ENCODE results near the gene TRPM2. TPM values are rescaled to one million over a fixed set of nuclear protein-coding genes. Genes with fewer than 3 reads are reported as not detected.

Gene TRPM2
- total RNA-seq, 2 experiments from 2014 or later, result 1.9 to 2.9 TPM

DNA sequence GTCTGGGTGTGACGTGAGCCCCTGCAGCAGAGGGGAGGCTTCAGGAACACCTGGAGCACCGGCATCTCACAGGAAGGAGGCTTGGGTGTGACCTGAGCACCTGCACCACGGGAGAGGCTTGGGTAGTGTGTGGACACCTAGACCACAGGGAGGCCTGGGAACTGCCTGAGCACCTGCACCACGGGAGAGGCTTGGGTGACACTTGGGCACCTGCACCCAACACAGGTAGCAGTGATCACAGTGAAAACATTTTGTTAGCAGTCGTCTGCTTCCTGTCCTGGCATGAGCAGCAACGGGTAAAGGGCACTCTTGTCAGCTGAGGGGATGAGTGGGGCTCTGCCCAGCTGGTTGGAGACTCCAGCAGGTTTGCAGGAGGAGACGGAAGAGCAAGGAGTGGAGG, 124.3 kb downstream of the TRPM2 start:
- DNase-seq (no peak), ATAC-seq (ENCODE audit: poor library complexity) (no peak)
- no peaks in the 10 kb centered on the region for H3K4me1 Mint-ChIP-seq (ENCODE audit: low read depth)
- no peaks in the 10 kb centered on the region for H3K9me3 ChIP-seq (ENCODE audit: control insufficient read depth in 1 of 2, insufficient read depth in 1 of 2, low read length in 2 of 2)
- H3K36me3 ChIP-seq (ENCODE audit: insufficient read depth, low read length), result no peaks in the 10 kb centered on the region
- H3K27ac ChIP-seq (ENCODE audit: low read depth in 1 of 2, low read length in 2 of 2), result no peak overlapping the region
- intact Hi-C loops (cut with DNase I, micrococcal nuclease), result no loop called here
- no peaks in the 10 kb centered on the region for H3K36me3 Mint-ChIP-seq (ENCODE audit: low read depth)
- no peak overlapping the region for H3K4me3 ChIP-seq (ENCODE audit: low read length)
- H3K9me3 Mint-ChIP-seq, result no peaks in the 10 kb centered on the region
- H3K27me3 Mint-ChIP-seq, result no peaks in the 10 kb centered on the region
- H3K4me3 Mint-ChIP-seq, result no peak overlapping the region
- POLR2A ChIA-PET, result no interaction called here
- no peaks in the 10 kb centered on the region for H3K27me3 ChIP-seq (ENCODE audit: control insufficient read depth in 1 of 2, insufficient read depth in 2 of 2, low read length in 2 of 2)
- TF ChIP-seq, protein P1, sequence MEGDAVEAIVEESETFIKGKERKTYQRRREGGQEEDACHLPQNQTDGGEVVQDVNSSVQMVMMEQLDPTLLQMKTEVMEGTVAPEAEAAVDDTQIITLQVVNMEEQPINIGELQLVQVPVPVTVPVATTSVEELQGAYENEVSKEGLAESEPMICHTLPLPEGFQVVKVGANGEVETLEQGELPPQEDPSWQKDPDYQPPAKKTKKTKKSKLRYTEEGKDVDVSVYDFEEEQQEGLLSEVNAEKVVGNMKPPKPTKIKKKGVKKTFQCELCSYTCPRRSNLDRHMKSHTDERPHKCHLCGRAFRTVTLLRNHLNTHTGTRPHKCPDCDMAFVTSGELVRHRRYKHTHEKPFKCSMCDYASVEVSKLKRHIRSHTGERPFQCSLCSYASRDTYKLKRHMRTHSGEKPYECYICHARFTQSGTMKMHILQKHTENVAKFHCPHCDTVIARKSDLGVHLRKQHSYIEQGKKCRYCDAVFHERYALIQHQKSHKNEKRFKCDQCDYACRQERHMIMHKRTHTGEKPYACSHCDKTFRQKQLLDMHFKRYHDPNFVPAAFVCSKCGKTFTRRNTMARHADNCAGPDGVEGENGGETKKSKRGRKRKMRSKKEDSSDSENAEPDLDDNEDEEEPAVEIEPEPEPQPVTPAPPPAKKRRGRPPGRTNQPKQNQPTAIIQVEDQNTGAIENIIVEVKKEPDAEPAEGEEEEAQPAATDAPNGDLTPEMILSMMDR (IDR thresholded peaks at IDR 0.05), result no peak
- CTCF ChIA-PET, result no interaction called here
- no peak overlapping the region for H3K27ac Mint-ChIP-seq
- peaks cover 3% of the 10 kb centered on the region for H3K4me1 ChIP-seq (ENCODE audit: insufficient read depth, low read length)

DNA sequence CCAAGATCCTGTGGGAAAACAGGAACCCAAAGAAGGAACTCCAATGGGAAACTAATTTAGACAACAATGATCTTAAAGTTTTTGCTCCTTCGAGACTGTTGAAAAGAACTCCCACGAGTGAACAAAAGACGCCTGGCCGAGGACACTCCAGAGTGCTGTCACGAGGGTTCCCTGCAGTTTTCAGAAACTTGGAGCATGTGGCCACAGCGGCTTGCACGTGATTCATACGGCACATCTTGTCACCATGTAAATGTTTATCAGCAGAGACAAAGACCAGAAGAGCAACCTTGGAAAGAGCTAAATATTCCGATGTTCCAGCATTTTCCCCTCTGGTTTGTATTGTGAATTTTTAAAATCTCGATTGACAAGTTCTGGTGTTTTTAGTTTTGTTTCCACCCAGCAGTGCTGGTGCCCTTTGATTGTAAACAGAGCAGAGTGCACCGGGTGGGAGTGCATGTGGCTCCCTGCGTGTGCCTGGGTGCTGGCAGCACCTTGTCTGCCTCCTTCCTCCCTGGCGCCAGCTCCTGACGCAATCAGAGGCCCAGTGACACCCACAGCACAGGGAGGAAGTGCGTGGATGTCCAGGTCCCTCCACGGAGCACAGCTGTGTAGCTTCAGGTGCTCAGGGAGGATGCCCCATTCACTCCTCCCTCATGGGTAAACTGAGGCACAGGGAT, 124.8 kb downstream of the TRPM2 start:
- POLR2A ChIA-PET, result no interaction called here
- intact Hi-C loops (cut with DNase I, micrococcal nuclease), result no loop called here
- no peak overlapping the region for H3K27ac Mint-ChIP-seq

DNA sequence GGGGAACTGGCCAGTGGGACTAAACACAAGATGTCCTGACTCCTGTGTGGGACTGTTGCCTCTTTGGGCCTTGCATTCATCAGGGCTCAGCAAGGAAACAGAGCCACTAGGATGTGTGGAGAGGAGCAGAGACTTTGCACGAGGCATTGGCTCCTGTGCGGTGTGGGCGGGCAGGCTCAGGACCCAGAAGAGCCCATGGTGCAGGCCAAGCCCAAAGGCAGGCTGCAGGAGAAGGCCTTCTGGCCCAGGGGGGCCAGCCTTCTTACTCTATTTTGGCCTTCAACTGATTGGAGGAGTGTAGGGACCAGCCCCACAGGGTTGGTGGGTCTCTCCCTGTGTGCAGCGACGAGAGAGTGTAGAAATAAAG, 125.4 kb downstream of the TRPM2 start:
- peaks cover 3% of the 10 kb centered on the region for H3K4me1 ChIP-seq (ENCODE audit: insufficient read depth, low read length)
- Mint-ChIP-seq H3K27ac (no peak overlapping the region), H3K4me1 (ENCODE audit: low read depth) (no peaks in the 10 kb centered on the region), H3K27me3 (no peaks in the 10 kb centered on the region), H3K36me3 (ENCODE audit: low read depth) (no peaks in the 10 kb centered on the region), H3K4me3 (no peak overlapping the region), H3K9me3 (no peaks in the 10 kb centered on the region)
- no peak overlapping the region for H3K4me3 ChIP-seq (ENCODE audit: low read length)
- H3K9me3 ChIP-seq (ENCODE audit: control insufficient read depth in 1 of 2, insufficient read depth in 1 of 2, low read length in 2 of 2), result no peaks in the 10 kb centered on the region
- no peak for ATAC-seq (ENCODE audit: poor library complexity)
- CTCF ChIA-PET, result no interaction called here
- no peak overlapping the region for H3K27ac ChIP-seq (ENCODE audit: low read depth in 1 of 2, low read length in 2 of 2)
- TF ChIP-seq, protein P1 (IDR thresholded peaks at IDR 0.05), result no peak
- intact Hi-C loops (cut with DNase I, micrococcal nuclease), result no loop called here
- no peak for DNase-seq
- no peaks in the 10 kb centered on the region for H3K36me3 ChIP-seq (ENCODE audit: insufficient read depth, low read length)
- POLR2A ChIA-PET, result no interaction called here
- H3K27me3 ChIP-seq (ENCODE audit: control insufficient read depth in 1 of 2, insufficient read depth in 2 of 2, low read length in 2 of 2), result no peaks in the 10 kb centered on the region

More for the DNA sequence above, 124.8 kb downstream of the TRPM2 start:
- Histone ChIP-seq H3K4me3 (ENCODE audit: low read length) (no peak overlapping the region), H3K27me3 (ENCODE audit: control insufficient read depth in 1 of 2, insufficient read depth in 2 of 2, low read length in 2 of 2) (no peaks in the 10 kb centered on the region), H3K9me3 (ENCODE audit: control insufficient read depth in 1 of 2, insufficient read depth in 1 of 2, low read length in 2 of 2) (no peaks in the 10 kb centered on the region), H3K4me1 (ENCODE audit: insufficient read depth, low read length) (peaks cover 3% of the 10 kb centered on the region), H3K36me3 (ENCODE audit: insufficient read depth, low read length) (no peaks in the 10 kb centered on the region), H3K27ac (ENCODE audit: low read depth in 1 of 2, low read length in 2 of 2) (no peak overlapping the region)
- Mint-ChIP-seq H3K4me3 (no peak overlapping the region), H3K36me3 (ENCODE audit: low read depth) (no peaks in the 10 kb centered on the region), H3K4me1 (ENCODE audit: low read depth) (no peaks in the 10 kb centered on the region), H3K9me3 (no peaks in the 10 kb centered on the region), H3K27me3 (no peaks in the 10 kb centered on the region)
- DNase-seq (no peak), ATAC-seq (ENCODE audit: poor library complexity) (no peak)
- TF ChIP-seq, protein P1 (IDR thresholded peaks at IDR 0.05), result no peak
- CTCF ChIA-PET, result no interaction called here
